ENCODE measurements around the gene TEDC2.

DNA sequence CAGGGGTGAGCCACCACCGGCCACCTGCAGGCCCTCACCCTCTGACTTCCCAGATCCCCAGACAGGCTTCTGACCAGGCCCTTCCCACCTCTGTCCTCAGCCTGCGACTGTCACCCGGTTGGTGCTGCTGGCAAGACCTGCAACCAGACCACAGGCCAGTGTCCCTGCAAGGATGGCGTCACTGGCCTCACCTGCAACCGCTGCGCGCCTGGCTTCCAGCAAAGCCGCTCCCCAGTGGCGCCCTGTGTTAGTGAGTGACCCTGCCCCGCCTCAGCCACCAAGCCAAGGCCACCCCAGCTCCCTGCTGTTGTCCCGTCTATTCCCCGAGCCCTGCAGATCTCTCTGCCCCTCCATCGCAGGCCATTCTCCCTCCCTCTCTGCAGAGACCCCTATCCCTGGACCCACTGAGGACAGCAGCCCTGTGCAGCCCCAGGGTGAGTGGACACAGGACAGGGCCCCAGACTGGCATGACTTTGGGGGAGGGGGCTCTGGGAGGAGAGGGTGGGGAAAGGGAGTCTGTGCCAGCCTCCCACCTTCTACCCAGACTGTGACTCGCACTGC is 13.1 kb downstream of the TEDC2 start:
- TF ChIP-seq, protein P1, sequence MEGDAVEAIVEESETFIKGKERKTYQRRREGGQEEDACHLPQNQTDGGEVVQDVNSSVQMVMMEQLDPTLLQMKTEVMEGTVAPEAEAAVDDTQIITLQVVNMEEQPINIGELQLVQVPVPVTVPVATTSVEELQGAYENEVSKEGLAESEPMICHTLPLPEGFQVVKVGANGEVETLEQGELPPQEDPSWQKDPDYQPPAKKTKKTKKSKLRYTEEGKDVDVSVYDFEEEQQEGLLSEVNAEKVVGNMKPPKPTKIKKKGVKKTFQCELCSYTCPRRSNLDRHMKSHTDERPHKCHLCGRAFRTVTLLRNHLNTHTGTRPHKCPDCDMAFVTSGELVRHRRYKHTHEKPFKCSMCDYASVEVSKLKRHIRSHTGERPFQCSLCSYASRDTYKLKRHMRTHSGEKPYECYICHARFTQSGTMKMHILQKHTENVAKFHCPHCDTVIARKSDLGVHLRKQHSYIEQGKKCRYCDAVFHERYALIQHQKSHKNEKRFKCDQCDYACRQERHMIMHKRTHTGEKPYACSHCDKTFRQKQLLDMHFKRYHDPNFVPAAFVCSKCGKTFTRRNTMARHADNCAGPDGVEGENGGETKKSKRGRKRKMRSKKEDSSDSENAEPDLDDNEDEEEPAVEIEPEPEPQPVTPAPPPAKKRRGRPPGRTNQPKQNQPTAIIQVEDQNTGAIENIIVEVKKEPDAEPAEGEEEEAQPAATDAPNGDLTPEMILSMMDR (IDR thresholded peaks at IDR 0.05), result no peak
- no peak for TF ChIP-seq ZFX (IDR thresholded peaks at IDR 0.05; ENCODE audit: borderline replicate concordance)

All from 22Rv1 (cell line).